Stimulated activated naive B cell treated with anti-CD40 and anti-IgM and Interleukin-4, amounts not matched to agents 10 μg/mL and 1 μg/mL and 100 μg/mL, for 72 hours (primary cell): ENCODE results near the gene EPN3.

ENCODE experiments used
- ATAC-seq, 2 donors: fragments of 150-1000 bp; cut with Tn5 transposase; replicated peaks; 2 replicates each; pipeline ENCODE4 v1.10.0; 2021; ENCODE audit warnings: moderate library complexity in 1 of 2
- DNase-seq: peaks from one replicate; pipeline ENCODE4 v3.0.0; 2021
- H3K27ac Mint-ChIP-seq: one replicate; pipeline ENCODE4 v1.8.0; 2022; ENCODE audit warnings: mild to moderate bottlenecking, mixed read lengths
- H3K27me3 Mint-ChIP-seq, 2 donors: one replicate each; pipeline ENCODE4 v1.8.0; 2022; ENCODE audit warnings: mixed read lengths in 2 of 2
- H3K36me3 Mint-ChIP-seq, 2 donors: one replicate each; pipeline ENCODE4 v1.8.0; 2022; ENCODE audit warnings: mixed read lengths in 2 of 2, mild to moderate bottlenecking in 1 of 2
- H3K4me1 Mint-ChIP-seq, 2 donors: one replicate each; pipeline ENCODE4 v1.8.0; 2022; ENCODE audit warnings: mixed read lengths in 2 of 2, mild to moderate bottlenecking in 1 of 2
- H3K4me3 Mint-ChIP-seq, 2 donors: one replicate each; pipeline ENCODE4 v1.8.0; 2022; ENCODE audit warnings: mild to moderate bottlenecking in 2 of 2, mixed read lengths in 2 of 2, moderate library complexity in 1 of 2
- H3K9me3 Mint-ChIP-seq, 2 donors: one replicate each; pipeline ENCODE4 v1.8.0; 2022; ENCODE audit warnings: mixed read lengths in 2 of 2, mild to moderate bottlenecking in 1 of 2

EPN3 gene

DNA sequence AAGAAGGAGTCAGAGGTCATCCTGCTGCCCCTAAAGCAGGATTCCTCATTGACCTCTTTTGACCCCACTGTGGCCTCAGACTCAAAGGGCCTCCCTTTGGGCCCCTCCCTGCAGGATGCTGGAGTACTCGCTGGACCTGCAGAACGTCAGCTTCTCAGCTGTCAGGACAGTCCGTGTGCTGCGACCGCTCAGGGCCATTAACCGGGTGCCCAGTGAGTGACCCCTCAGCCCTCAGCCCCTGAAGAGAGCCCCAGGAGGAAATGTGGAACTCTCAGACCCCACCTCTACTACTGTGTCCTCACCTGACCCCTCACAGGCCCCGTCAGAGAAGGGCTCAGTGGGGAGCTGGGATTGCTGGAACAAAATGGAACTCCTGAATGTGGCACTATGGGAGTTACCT lies 37.1 kb downstream of the EPN3 start:
- Mint-ChIP-seq H3K27me3 (peaks cover 67 to 79% of the 10 kb centered on the region in 2 donors), H3K4me1 (peaks cover 10 to 16% of the 10 kb centered on the region in 2 donors)

DNA sequence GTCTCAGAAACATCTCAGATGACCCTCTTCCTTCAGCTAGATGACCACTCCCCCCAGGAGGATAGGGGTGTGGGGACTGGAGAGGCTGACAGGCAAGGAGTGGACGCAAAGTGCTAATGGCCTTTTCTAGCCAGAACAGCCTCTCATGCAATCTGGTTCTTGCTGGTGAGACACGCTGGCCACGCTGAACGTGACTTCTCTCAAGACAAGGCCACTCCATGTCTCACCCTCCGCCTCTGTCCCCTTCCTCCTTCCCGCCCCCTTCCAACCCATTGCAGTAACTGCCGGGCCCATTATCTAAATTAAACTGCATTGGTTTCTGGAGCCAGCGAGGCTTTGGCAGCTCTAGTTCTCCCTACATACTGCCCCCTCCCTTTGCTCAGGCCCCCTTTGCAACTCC lies 37.5 kb downstream of the EPN3 start:
- Mint-ChIP-seq H3K27me3 (peaks cover 65 to 77% of the 10 kb centered on the region in 2 donors), H3K27ac (no peak overlapping the region), H3K36me3 (no peaks in the 10 kb centered on the region), H3K4me1 (peaks cover 8 to 11% of the 10 kb centered on the region in 2 donors), H3K4me3 (no peak overlapping the region), H3K9me3 (no peaks in the 10 kb centered on the region)
- no peak for DNase-seq
- no peak for ATAC-seq

More for the DNA sequence above, 37.1 kb downstream of the EPN3 start:
- no peaks in the 10 kb centered on the region for H3K9me3 Mint-ChIP-seq
- H3K36me3 Mint-ChIP-seq = no peaks in the 10 kb centered on the region
- no peak for ATAC-seq
- no peak for DNase-seq
- H3K27ac Mint-ChIP-seq = no peak overlapping the region
- H3K4me3 Mint-ChIP-seq = no peak overlapping the region

DNA sequence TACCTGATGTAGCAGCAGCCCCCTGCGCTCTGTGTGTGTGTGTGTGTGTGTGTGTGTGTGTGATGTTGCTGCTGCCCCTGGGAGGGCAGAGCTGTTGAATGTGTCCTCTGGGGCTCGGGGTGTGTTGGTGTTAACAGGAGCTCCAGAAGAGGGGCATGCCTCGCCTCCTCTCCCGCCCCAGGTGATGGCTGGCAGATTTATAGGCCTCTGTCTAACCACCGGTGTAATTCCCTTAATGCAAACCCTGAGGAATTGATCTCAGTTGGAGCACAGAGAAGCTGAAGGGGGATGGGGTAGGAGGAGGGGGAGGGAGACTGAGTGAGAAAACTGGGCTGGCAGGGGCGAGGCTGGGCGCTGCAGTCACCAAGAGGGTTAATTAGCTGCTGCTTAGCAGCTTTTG lies 38.0 kb downstream of the EPN3 start:
- ATAC-seq (no peak), DNase-seq (no peak)
- peaks cover 5 to 6% of the 10 kb centered on the region in 2 donors for H3K4me1 Mint-ChIP-seq
- no peaks in the 10 kb centered on the region for H3K9me3 Mint-ChIP-seq
- no peak overlapping the region for H3K4me3 Mint-ChIP-seq
- H3K36me3 Mint-ChIP-seq = no peaks in the 10 kb centered on the region
- H3K27me3 Mint-ChIP-seq = peaks cover 60 to 72% of the 10 kb centered on the region in 2 donors
- no peak overlapping the region for H3K27ac Mint-ChIP-seq

DNA sequence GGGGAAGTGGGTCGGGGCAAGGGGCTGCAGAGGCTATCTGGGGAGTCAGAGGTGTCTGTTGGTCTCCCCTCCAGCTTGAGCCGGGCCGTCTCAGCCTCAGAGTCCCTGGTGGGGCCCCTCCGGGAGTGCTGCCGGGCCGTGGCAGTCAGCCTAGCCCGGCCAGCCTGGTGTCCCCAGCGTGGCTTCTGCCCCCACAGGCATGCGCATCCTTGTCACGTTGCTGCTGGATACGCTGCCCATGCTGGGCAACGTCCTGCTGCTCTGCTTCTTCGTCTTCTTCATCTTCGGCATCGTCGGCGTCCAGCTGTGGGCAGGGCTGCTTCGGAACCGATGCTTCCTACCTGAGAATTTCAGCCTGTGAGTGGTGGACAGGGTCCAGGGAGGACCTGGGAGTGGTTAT lies 39.1 kb downstream of the EPN3 start:
- Mint-ChIP-seq H3K4me1 (peaks cover 0 to 2% of the 10 kb centered on the region in 2 donors), H3K27ac (no peak overlapping the region)
- no peak for ATAC-seq

DNA sequence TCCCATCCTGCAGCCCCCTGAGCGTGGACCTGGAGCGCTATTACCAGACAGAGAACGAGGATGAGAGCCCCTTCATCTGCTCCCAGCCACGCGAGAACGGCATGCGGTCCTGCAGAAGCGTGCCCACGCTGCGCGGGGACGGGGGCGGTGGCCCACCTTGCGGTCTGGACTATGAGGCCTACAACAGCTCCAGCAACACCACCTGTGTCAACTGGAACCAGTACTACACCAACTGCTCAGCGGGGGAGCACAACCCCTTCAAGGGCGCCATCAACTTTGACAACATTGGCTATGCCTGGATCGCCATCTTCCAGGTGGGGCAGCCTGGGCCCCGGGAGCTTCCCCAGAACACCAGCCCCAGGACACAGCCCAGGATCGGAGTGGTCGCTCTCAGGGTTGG lies 40.0 kb downstream of the EPN3 start:
- Mint-ChIP-seq H3K4me3 (no peak overlapping the region), H3K27ac (peak overlapping the region; percentile 85), H3K9me3 (no peaks in the 10 kb centered on the region), H3K27me3 (peaks cover 43 to 57% of the 10 kb centered on the region in 2 donors), H3K36me3 (no peaks in the 10 kb centered on the region), H3K4me1 (peaks cover 0 to 2% of the 10 kb centered on the region in 2 donors)
- DNase-seq (no peak), ATAC-seq (no peak)

More for the DNA sequence above, 39.1 kb downstream of the EPN3 start:
- no peak for DNase-seq
- Mint-ChIP-seq H3K4me3 (no peak overlapping the region), H3K27me3 (peaks cover 48 to 61% of the 10 kb centered on the region in 2 donors), H3K36me3 (no peaks in the 10 kb centered on the region), H3K9me3 (no peaks in the 10 kb centered on the region)

DNA sequence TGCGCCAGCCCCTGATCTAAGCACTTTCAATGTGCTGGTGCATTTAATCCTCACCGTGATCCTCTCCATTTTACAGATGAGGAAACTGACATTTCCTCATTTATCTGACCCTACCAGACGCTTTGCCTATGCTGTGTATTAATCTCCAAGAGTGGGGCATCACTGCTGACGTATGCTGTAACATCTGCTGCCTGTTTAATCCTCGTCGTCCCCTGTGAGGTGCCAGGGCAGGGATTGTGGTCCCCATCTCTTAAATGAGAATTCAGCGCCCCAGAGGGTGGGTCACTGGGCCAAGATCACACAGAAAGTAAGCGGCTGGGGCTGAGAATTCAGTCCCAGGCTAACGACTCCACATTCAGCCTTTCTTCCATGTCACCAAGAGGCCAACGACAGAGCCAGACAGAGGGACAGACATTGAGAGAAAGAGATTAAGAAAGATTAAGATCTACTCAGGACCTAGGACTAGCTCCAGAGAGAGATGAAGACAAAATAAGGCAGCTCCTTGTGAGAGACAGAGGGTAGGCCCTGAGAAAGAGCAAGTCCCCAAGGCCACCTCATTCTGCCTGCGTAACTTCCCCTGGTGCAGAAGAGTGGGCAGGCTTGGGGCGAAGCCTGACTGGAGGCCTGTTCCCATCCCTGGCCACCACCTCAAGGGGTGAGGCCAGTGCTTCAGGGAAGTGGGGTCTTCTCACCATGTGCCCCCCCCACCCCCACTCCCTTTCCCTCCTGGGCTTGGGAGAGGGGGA lies 41.5 kb downstream of the EPN3 start:
- DNase-seq = no peak
- Mint-ChIP-seq H3K4me3 (no peak overlapping the region), H3K36me3 (no peaks in the 10 kb centered on the region), H3K27me3 (peaks cover 49 to 60% of the 10 kb centered on the region in 2 donors), H3K27ac (no peak overlapping the region), H3K9me3 (no peaks in the 10 kb centered on the region), H3K4me1 (peaks cover 0 to 2% of the 10 kb centered on the region in 2 donors)
- no peak for ATAC-seq

DNA sequence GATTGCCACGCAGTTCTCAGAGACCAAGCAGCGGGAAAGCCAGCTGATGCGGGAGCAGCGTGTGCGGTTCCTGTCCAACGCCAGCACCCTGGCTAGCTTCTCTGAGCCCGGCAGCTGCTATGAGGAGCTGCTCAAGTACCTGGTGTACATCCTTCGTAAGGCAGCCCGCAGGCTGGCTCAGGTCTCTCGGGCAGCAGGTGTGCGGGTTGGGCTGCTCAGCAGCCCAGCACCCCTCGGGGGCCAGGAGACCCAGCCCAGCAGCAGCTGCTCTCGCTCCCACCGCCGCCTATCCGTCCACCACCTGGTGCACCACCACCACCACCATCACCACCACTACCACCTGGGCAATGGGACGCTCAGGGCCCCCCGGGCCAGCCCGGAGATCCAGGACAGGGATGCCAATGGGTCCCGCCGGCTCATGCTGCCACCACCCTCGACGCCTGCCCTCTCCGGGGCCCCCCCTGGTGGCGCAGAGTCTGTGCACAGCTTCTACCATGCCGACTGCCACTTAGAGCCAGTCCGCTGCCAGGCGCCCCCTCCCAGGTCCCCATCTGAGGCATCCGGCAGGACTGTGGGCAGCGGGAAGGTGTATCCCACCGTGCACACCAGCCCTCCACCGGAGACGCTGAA lies 43.2 kb downstream of the EPN3 start:
- DNase-seq = no peak
- Mint-ChIP-seq H3K9me3 (no peaks in the 10 kb centered on the region), H3K36me3 (no peaks in the 10 kb centered on the region), H3K4me1 (peaks cover 0 to 2% of the 10 kb centered on the region in 2 donors), H3K27ac (no peak overlapping the region), H3K4me3 (no peak overlapping the region), H3K27me3 (peaks cover 46 to 60% of the 10 kb centered on the region in 2 donors)
- ATAC-seq = no peak

DNA sequence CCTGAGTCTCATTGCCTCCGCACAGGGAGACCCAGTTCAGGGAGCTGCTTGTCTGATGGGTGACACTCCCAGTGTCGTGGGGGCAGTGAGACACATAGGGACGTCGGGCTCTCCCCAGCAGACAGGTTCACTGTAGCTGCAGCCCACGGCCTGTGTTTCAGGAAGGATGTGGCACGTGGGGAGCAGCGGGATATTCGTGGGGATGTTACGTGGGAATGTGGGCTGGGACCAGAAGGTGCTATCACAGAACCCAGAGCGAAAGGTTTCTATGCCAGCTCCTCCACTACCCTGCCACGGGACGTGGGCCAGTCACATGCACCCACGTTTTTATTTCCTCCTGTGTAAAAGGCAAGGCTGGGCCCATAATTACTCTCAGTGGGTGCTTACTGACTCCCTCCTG lies 44.3 kb downstream of the EPN3 start:
- Mint-ChIP-seq H3K9me3 (no peaks in the 10 kb centered on the region), H3K27me3 (peaks cover 45 to 61% of the 10 kb centered on the region in 2 donors), H3K4me3 (no peak overlapping the region)

DNA sequence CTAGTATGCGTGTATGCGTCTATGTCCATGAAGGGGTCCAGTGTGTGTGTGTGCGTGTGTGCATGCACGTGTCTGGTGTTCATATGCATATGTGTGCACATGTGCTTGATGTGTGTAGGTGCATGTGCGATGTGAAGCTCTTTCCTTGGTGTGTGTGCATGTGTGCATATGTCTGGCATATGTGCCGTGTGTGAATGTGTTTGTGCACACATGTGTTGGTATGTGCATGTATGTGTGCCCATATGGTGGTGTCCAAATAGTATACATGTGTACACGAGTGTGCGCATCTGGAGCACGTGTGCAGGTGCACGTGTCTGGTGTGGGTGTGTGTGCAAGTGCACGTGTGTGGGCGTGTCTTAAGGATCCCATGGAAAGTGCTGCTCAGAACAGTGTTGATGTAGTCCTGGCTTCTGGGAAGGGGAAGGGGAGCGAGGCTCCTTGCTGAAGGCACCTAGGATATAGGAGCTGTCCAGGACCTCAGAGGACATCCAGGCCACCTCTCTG lies 45.0 kb downstream of the EPN3 start:
- peaks cover 0 to 2% of the 10 kb centered on the region in 2 donors for H3K4me1 Mint-ChIP-seq
- no peaks in the 10 kb centered on the region for H3K9me3 Mint-ChIP-seq
- H3K36me3 Mint-ChIP-seq = no peaks in the 10 kb centered on the region
- no peak overlapping the region for H3K27ac Mint-ChIP-seq
- ATAC-seq = no peak
- no peak overlapping the region for H3K4me3 Mint-ChIP-seq
- DNase-seq = no peak
- H3K27me3 Mint-ChIP-seq = peaks cover 45 to 62% of the 10 kb centered on the region in 2 donors

More for the DNA sequence above, 44.3 kb downstream of the EPN3 start:
- Mint-ChIP-seq H3K36me3 (no peaks in the 10 kb centered on the region), H3K27ac (no peak overlapping the region), H3K4me1 (peaks cover 0 to 2% of the 10 kb centered on the region in 2 donors)
- ATAC-seq (no peak), DNase-seq (no peak)

DNA sequence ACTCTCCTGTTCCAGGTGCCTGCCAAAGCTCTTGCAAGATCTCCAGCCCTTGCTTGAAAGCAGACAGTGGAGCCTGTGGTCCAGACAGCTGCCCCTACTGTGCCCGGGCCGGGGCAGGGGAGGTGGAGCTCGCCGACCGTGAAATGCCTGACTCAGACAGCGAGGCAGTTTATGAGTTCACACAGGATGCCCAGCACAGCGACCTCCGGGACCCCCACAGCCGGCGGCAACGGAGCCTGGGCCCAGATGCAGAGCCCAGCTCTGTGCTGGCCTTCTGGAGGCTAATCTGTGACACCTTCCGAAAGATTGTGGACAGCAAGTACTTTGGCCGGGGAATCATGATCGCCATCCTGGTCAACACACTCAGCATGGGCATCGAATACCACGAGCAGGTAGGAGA lies 45.6 kb downstream of the EPN3 start:
- Mint-ChIP-seq H3K4me1 (peaks cover 0 to 2% of the 10 kb centered on the region in 2 donors), H3K27me3 (peaks cover 45 to 61% of the 10 kb centered on the region in 2 donors), H3K9me3 (no peaks in the 10 kb centered on the region), H3K27ac (no peak overlapping the region), H3K36me3 (no peaks in the 10 kb centered on the region), H3K4me3 (no peak overlapping the region)
- ATAC-seq = no peak
- no peak for DNase-seq

DNA sequence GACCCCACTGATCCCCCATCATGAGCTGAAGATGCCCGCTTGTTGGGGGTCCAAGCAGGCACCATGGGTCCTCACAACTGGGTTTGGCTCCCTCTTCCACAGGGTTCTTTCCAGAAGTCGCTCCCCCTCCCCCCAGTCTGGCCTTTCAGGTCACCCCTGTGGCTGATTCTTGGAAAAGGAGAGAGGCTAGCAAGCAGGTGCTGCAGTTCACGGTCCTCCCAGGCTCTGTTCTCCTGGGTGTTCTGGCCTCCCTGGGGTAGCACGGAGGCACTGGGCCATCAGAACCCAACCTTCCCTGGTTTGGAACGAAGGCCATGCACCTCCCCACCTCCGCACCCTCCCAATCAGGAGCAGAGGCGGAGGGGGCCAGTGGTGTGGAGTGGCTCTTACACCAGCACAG lies 46.9 kb downstream of the EPN3 start:
- no peaks in the 10 kb centered on the region for H3K36me3 Mint-ChIP-seq
- H3K4me3 Mint-ChIP-seq = no peak overlapping the region
- H3K27ac Mint-ChIP-seq = no peak overlapping the region
- ATAC-seq = no peak
- DNase-seq = no peak
- H3K9me3 Mint-ChIP-seq = no peaks in the 10 kb centered on the region
- peaks cover 54 to 67% of the 10 kb centered on the region in 2 donors for H3K27me3 Mint-ChIP-seq
- H3K4me1 Mint-ChIP-seq = peaks cover 0 to 2% of the 10 kb centered on the region in 2 donors

DNA sequence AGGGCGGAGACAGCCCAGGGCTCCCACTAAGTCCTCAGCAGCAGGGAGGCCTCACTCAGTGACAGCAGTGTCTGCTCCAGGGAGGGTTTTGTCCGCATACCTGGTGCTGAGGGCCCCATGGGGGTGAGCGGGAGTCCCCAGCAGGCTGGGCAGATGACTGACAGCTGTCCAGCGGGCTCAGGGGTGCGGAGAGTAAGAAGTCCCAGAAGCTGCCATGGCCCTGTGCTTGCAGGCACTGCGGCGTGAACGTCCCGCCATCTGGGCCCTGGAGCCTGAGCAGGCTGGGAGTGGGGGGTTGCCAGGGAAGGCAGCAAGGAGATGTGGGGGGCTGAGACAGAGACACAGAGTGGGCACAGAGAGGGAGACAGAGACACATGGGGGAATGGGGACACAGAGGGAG lies 48.1 kb downstream of the EPN3 start:
- no peak for ATAC-seq
- DNase-seq = no peak
- H3K9me3 Mint-ChIP-seq = no peaks in the 10 kb centered on the region
- peaks cover 0 to 2% of the 10 kb centered on the region in 2 donors for H3K4me1 Mint-ChIP-seq
- no peaks in the 10 kb centered on the region for H3K36me3 Mint-ChIP-seq
- H3K27me3 Mint-ChIP-seq = peaks cover 55 to 67% of the 10 kb centered on the region in 2 donors
- H3K27ac Mint-ChIP-seq = no peak overlapping the region
- no peak overlapping the region for H3K4me3 Mint-ChIP-seq

DNA sequence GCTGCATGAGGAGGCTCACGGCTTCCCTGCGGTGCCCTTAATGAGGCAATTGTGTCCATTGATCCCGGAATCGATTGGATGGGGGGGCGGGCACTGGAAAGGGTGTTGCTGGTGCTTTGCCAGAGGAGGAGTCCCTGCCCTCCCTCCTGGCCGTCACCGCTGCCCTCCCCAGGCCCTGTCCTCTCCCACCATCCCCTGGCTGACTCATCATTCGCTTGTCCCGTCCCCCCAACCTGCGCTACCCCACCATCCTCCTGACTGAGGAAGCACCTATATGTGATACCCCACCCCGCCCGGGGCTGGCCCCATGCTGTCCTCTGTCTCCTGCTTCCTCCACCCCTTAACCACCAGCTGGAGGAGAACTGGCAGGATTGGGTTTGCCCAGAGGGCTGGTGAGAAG lies 48.8 kb downstream of the EPN3 start:
- Mint-ChIP-seq H3K4me3 (no peak overlapping the region), H3K36me3 (no peaks in the 10 kb centered on the region), H3K4me1 (peaks cover 0 to 2% of the 10 kb centered on the region in 2 donors), H3K27me3 (peaks cover 56 to 69% of the 10 kb centered on the region in 2 donors), H3K9me3 (no peaks in the 10 kb centered on the region), H3K27ac (no peak overlapping the region)
- DNase-seq = no peak
- no peak for ATAC-seq

DNA sequence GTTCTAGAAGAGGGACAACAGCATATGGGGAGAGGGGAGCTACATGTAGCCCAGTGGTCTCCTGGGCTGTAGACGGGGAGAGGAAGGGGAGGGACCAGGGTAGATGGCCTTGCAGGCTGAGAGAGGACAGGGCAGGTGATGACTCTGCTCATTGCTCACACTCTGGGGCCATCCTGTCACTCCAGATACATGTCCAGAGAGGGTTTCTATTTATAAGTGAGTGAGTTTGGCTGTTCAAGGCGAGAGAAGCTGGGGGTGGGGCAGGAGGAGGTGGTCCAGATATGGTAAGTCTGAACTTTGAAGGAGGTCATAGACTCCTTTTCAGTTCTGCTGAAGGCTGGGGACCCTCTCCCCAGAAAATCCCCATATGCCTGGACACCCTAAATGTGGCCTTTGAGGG lies 50.2 kb downstream of the EPN3 start:
- Mint-ChIP-seq H3K9me3 (no peaks in the 10 kb centered on the region), H3K4me3 (no peak overlapping the region), H3K36me3 (no peaks in the 10 kb centered on the region), H3K27me3 (peaks cover 50 to 67% of the 10 kb centered on the region in 2 donors), H3K27ac (no peak overlapping the region), H3K4me1 (peaks cover 0 to 2% of the 10 kb centered on the region in 2 donors)
- DNase-seq (no peak), ATAC-seq (no peak)

DNA sequence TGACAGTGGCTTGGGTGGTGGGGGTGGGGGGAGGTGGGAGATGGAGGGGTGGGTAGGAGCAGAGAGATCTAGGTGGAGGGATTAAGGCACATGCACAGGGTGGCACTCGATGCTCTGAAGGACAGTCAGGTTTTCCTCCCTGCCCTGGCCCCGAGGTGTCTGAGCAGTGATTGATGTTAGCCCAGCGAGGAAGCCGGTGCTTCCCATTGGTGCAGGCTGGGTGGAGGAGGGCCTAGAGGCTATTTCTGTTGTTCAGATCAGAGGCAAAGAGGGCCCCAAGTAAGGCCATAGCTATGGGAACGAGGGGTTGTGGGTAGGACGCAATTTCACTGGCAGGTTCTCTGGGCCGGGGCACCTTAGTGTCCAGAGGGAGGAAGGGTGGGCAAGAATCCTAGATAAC lies 51.1 kb downstream of the EPN3 start:
- peaks cover 0 to 2% of the 10 kb centered on the region in 2 donors for H3K4me1 Mint-ChIP-seq
- H3K36me3 Mint-ChIP-seq = no peaks in the 10 kb centered on the region
- peaks cover 44 to 58% of the 10 kb centered on the region in 2 donors for H3K27me3 Mint-ChIP-seq
- H3K27ac Mint-ChIP-seq = no peak overlapping the region
- no peaks in the 10 kb centered on the region for H3K9me3 Mint-ChIP-seq
- no peak for ATAC-seq
- no peak overlapping the region for H3K4me3 Mint-ChIP-seq
- DNase-seq = no peak
